Trophoblast cell (in vitro differentiated cells and primary cell): ENCODE results near the gene IQSEC3.

Experiments
- DNase-seq, 2 donors: peaks; one replicate each; pipeline ENCODE4 v3.0.0-alpha.2; 2016
- H2AFZ ChIP-seq: 2 replicates; pipeline ENCODE4 v1.6.1; 2013; ENCODE audit warnings: low read length, moderate library complexity, mild to moderate bottlenecking; ENCODE audit not compliant: insufficient read depth, poor library complexity
- H2AK5ac ChIP-seq: 2 replicates; pipeline ENCODE4 v1.6.1; 2013; ENCODE audit warnings: mild to moderate bottlenecking, low read length
- H2BK120ac ChIP-seq: 2 replicates; pipeline ENCODE4 v1.6.1; 2013; ENCODE audit warnings: low read length, mild to moderate bottlenecking, moderate library complexity; ENCODE audit not compliant: insufficient read depth, poor library complexity
- H2BK12ac ChIP-seq: 2 replicates; pipeline ENCODE4 v1.6.1; 2013; ENCODE audit warnings: mild to moderate bottlenecking, low read length, moderate library complexity
- H2BK5ac ChIP-seq: 2 replicates; pipeline ENCODE4 v1.6.1; 2013; ENCODE audit warnings: low read length, low read depth, moderate library complexity, mild to moderate bottlenecking; ENCODE audit not compliant: poor library complexity
- H3K14ac ChIP-seq: 2 replicates; pipeline ENCODE4 v1.6.1; 2013; ENCODE audit warnings: mild to moderate bottlenecking, low read length
- H3K18ac ChIP-seq: 2 replicates; pipeline ENCODE4 v1.6.1; 2013; ENCODE audit warnings: mild to moderate bottlenecking, low read length
- H3K23ac ChIP-seq: 2 replicates; pipeline ENCODE4 v1.6.1; 2013; ENCODE audit warnings: low read length
- H3K27ac ChIP-seq: 2 replicates; pipeline ENCODE4 v1.5.1; 2013; ENCODE audit warnings: low read depth, mild to moderate bottlenecking, inconsistent platforms, low read length, moderate library complexity
- H3K27me3 ChIP-seq: 2 replicates; pipeline ENCODE4 v1.6.1; 2013; ENCODE audit warnings: inconsistent platforms, mild to moderate bottlenecking, low read length, moderate library complexity; ENCODE audit not compliant: insufficient read depth
- H3K36me3 ChIP-seq, 2 experiments: 1 replicate in 1 of 2; 2 replicates in 1 of 2; pipeline ENCODE4 v1.6.1; 2013; ENCODE audit warnings: low read length in 2 of 2, mild to moderate bottlenecking in 2 of 2, moderate library complexity in 1 of 2; ENCODE audit not compliant: insufficient read depth in 2 of 2, control insufficient read depth in 1 of 2
- H3K4ac ChIP-seq: 2 replicates; pipeline ENCODE4 v1.6.1; 2013; ENCODE audit warnings: low read depth, mild to moderate bottlenecking, low read length, moderate library complexity
- H3K4me1 ChIP-seq, 2 experiments: 1 replicate in 1 of 2; 2 replicates in 1 of 2; pipeline ENCODE4 v1.6.1; 2013; ENCODE audit warnings: low read length in 2 of 2, mild to moderate bottlenecking in 2 of 2, moderate library complexity in 1 of 2; ENCODE audit not compliant: insufficient read depth in 2 of 2, control insufficient read depth in 1 of 2
- H3K4me2 ChIP-seq: 2 replicates; pipeline ENCODE4 v1.6.1; 2013; ENCODE audit warnings: inconsistent platforms, mild to moderate bottlenecking, low read length, moderate library complexity
- H3K4me3 ChIP-seq: 2 replicates; pipeline ENCODE4 v1.5.1; 2013; ENCODE audit warnings: mild to moderate bottlenecking, low read depth, low read length, inconsistent platforms
- H3K79me1 ChIP-seq: one replicate; pipeline ENCODE4 v1.6.1; 2013; ENCODE audit warnings: low read length
- H3K79me2 ChIP-seq: 2 replicates; pipeline ENCODE4 v1.6.1; 2013; ENCODE audit warnings: low read length, mild to moderate bottlenecking; ENCODE audit not compliant: control insufficient read depth, insufficient read depth, poor library complexity
- H3K9ac ChIP-seq: 2 replicates; pipeline ENCODE4 v1.6.1; 2013; ENCODE audit warnings: mild to moderate bottlenecking, low read length
- H3K9me3 ChIP-seq: 2 replicates; pipeline ENCODE4 v1.6.1; 2013; ENCODE audit warnings: low read depth, mild to moderate bottlenecking, control low read depth, inconsistent platforms, low read length; ENCODE audit not compliant: insufficient read depth
- H4K12ac ChIP-seq: 2 replicates; pipeline ENCODE4 v1.6.1; 2013; ENCODE audit warnings: low read depth, mild to moderate bottlenecking, low read length, moderate library complexity
- H4K8ac ChIP-seq: 2 replicates; pipeline ENCODE4 v1.6.1; 2013; ENCODE audit warnings: low read depth, mild to moderate bottlenecking, low read length, moderate library complexity
- H4K91ac ChIP-seq: one replicate; pipeline ENCODE4 v1.6.1; 2013; ENCODE audit warnings: low read depth, mild to moderate bottlenecking, low read length, moderate library complexity
- WGBS: extraction: QIAGEN DNeasy Blood & Tissue Kit; methylation state at CpG from one replicate; pipeline ENCODE4 v1.1.7; 2013; ENCODE audit warnings: missing lambda C conversion rate; ENCODE audit not compliant: insufficient read length, insufficient coverage; ENCODE audit errors: extremely low coverage; 5-methylcytosine and 5-hydroxymethylcytosine counted together

IQSEC3 gene

GRCh38 chr12:20757-21156 is 45.8 kb upstream of the IQSEC3 start:
- H3K4ac ChIP-seq, result no peak overlapping the region
- no peak overlapping the region for H2BK5ac ChIP-seq
- H4K12ac ChIP-seq, result no peak overlapping the region
- H3K27me3 ChIP-seq, result no peaks in the 10 kb centered on the region
- H3K4me2 ChIP-seq, result no peak overlapping the region
- no peak for DNase-seq
- no peak overlapping the region for H3K18ac ChIP-seq
- no CpG with 5 or more reads among the region's 6 CpGs for WGBS
- H3K79me1 ChIP-seq, result no peaks in the 10 kb centered on the region
- peaks cover 17 to 22% of the 10 kb centered on the region in 2 experiments for H3K36me3 ChIP-seq
- H3K27ac ChIP-seq, result no peak overlapping the region
- no peak overlapping the region for H2BK12ac ChIP-seq
- H3K9ac ChIP-seq, result no peak overlapping the region
- no peak overlapping the region for H3K23ac ChIP-seq
- no peak overlapping the region for H4K91ac ChIP-seq
- no peak overlapping the region for H4K8ac ChIP-seq
- H3K14ac ChIP-seq, result no peak overlapping the region
- H2AFZ ChIP-seq, result no peak overlapping the region
- no peaks in the 10 kb centered on the region for H3K4me1 ChIP-seq
- no peak overlapping the region for H3K4me3 ChIP-seq
- H2BK120ac ChIP-seq, result no peak overlapping the region
- H3K9me3 ChIP-seq, result peaks cover 2% of the 10 kb centered on the region
- H2AK5ac ChIP-seq, result no peak overlapping the region
- no peaks in the 10 kb centered on the region for H3K79me2 ChIP-seq

GRCh38 chr12:21301-22189 is 45.0 kb upstream of the IQSEC3 start:
- no peak overlapping the region for H2BK5ac ChIP-seq
- H2AFZ ChIP-seq, result no peak overlapping the region
- H4K8ac ChIP-seq, result no peak overlapping the region
- no peak overlapping the region for H3K18ac ChIP-seq
- H3K36me3 ChIP-seq, result peaks cover 17 to 22% of the 10 kb centered on the region in 2 experiments
- H3K4me2 ChIP-seq, result no peak overlapping the region
- no peak overlapping the region for H4K91ac ChIP-seq
- WGBS, result no CpG with 5 or more reads among the region's 18 CpGs
- no peaks in the 10 kb centered on the region for H3K27me3 ChIP-seq
- H2BK12ac ChIP-seq, result no peak overlapping the region
- no peak for DNase-seq
- no peaks in the 10 kb centered on the region for H3K4me1 ChIP-seq
- no peak overlapping the region for H2AK5ac ChIP-seq
- no peak overlapping the region for H2BK120ac ChIP-seq
- no peak overlapping the region for H3K9ac ChIP-seq
- H3K9me3 ChIP-seq, result peaks cover 2% of the 10 kb centered on the region
- H4K12ac ChIP-seq, result no peak overlapping the region
- no peak overlapping the region for H3K27ac ChIP-seq
- H3K4me3 ChIP-seq, result no peak overlapping the region
- no peaks in the 10 kb centered on the region for H3K79me2 ChIP-seq
- no peak overlapping the region for H3K14ac ChIP-seq
- no peak overlapping the region for H3K23ac ChIP-seq
- no peak overlapping the region for H3K4ac ChIP-seq
- H3K79me1 ChIP-seq, result no peaks in the 10 kb centered on the region

DNA sequence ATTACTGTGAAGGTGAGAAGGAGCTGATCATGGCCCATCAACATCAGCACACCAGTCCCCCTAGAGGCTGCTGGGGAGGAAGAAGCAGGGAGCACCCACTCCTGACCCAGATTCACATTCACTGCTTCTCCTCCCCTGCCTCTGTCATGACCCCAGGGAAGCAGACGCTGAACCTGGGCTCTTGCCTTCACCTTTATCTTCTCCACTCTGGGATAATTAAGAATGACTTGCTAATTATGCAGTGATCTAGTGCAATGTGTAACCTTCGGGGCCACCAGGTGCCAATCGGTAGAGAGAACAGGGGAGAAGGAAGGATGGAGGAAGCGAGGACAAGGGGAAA is 44.4 kb upstream of the IQSEC3 start:
- Histone ChIP-seq H3K27ac (no peak overlapping the region), H3K36me3 (peaks cover 17 to 22% of the 10 kb centered on the region in 2 experiments), H3K79me2 (no peaks in the 10 kb centered on the region), H3K9me3 (peaks cover 2% of the 10 kb centered on the region), H2AK5ac (no peak overlapping the region), H3K23ac (no peak overlapping the region), H3K4me2 (no peak overlapping the region), H3K4ac (no peak overlapping the region), H2BK12ac (no peak overlapping the region), H4K8ac (no peak overlapping the region), H3K79me1 (no peaks in the 10 kb centered on the region), H4K91ac (no peak overlapping the region), H3K27me3 (no peaks in the 10 kb centered on the region), H3K4me3 (no peak overlapping the region), H2BK120ac (no peak overlapping the region), H3K9ac (no peak overlapping the region), H4K12ac (no peak overlapping the region), H2AFZ (no peak overlapping the region), H2BK5ac (no peak overlapping the region), H3K4me1 (no peaks in the 10 kb centered on the region), H3K18ac (no peak overlapping the region), H3K14ac (no peak overlapping the region)
- WGBS, result no CpG with 5 or more reads among the region's 4 CpGs
- no peak for DNase-seq

DNA sequence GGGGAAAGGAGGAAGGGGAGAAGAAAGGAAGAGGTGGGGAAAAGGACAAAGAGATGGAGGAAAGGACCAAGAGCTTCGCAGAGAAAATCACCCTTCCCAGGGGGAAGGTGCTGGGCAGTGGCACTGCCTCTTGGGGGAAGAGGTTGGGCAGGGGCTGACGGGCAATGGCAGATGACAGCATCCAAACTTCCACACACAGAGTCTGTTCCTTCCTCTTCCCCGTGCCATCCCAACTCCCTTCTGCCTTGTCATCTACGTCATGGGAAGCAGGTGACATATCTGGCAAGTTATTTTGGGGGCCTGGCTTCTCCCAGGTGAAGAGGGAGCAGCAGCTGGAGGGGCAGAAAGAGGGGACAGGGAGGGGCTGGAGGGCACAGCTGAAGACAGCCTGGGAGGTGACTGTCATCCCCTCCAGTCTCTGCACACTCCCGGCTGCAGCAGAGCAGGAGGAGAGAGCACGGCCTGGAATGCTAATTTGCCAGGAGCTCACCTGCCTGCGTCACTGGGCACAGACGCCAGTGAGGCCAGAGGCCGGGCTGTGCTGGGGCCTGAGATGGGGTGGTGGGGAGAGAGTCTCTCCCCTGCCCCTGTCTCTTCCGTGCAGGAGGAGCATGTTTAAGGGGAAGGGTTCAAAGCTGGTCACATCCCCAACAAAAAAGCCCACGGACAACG is 43.9 kb upstream of the IQSEC3 start:
- WGBS, result no CpG with 5 or more reads among the region's 12 CpGs
- H3K79me1 ChIP-seq, result no peaks in the 10 kb centered on the region
- H2BK12ac ChIP-seq, result no peak overlapping the region

More for the DNA sequence above, 43.9 kb upstream of the IQSEC3 start:
- H3K4me1 ChIP-seq, result no peaks in the 10 kb centered on the region
- DNase-seq, result no peak
- H4K8ac ChIP-seq, result no peak overlapping the region
- H3K18ac ChIP-seq, result no peak overlapping the region
- no peak overlapping the region for H3K4ac ChIP-seq
- no peak overlapping the region for H4K91ac ChIP-seq
- H3K23ac ChIP-seq, result no peak overlapping the region
- no peaks in the 10 kb centered on the region for H3K79me2 ChIP-seq
- no peak overlapping the region for H3K4me3 ChIP-seq
- H3K9me3 ChIP-seq, result peaks cover 2% of the 10 kb centered on the region
- H4K12ac ChIP-seq, result no peak overlapping the region
- no peaks in the 10 kb centered on the region for H3K27me3 ChIP-seq
- no peak overlapping the region for H2AFZ ChIP-seq
- no peak overlapping the region for H2BK120ac ChIP-seq
- no peak overlapping the region for H3K9ac ChIP-seq
- H2AK5ac ChIP-seq, result no peak overlapping the region
- no peak overlapping the region for H3K14ac ChIP-seq
- H3K4me2 ChIP-seq, result no peak overlapping the region
- no peak overlapping the region for H2BK5ac ChIP-seq
- no peak overlapping the region for H3K27ac ChIP-seq
- H3K36me3 ChIP-seq, result peaks cover 13 to 21% of the 10 kb centered on the region in 2 experiments
